GM19043 (cell line): ENCODE results near the gene MRNIP.
"Not testable (repeated sequence)": the region's sequence is repeated elsewhere in the genome, so short reads cannot be mapped to it uniquely, and the experiment has no call there.

ENCODE experiments used
- ATAC-seq: cut with Tn5 transposase; IDR thresholded peaks from one replicate; pipeline ENCODE4 v1.9.1; 2021; ENCODE audit warnings: low read depth; ENCODE audit not compliant: unreplicated experiment

Gene MRNIP

GRCh38 chr5:179840766-179841165 lies 17.9 kb downstream of the MRNIP start:
- no peak for ATAC-seq

- no peak for ATAC-seq
Measured at GRCh38 chr5:179840321-179840720, 18.3 kb downstream of the MRNIP start.

- no peak for ATAC-seq
Measured at GRCh38 chr5:179839328-179840256, 19.0 kb downstream of the MRNIP start.

- no peak for ATAC-seq
Measured at GRCh38 chr5:179837076-179838011, 21.3 kb downstream of the MRNIP start.

GRCh38 chr5:179836225-179837019 lies 22.2 kb downstream of the MRNIP start:
- ATAC-seq: peak; percentile 79

GRCh38 chr5:179834871-179835270 lies 23.7 kb downstream of the MRNIP start:
- ATAC-seq: not testable (repeated sequence)

GRCh38 chr5:179834120-179834519 lies 24.5 kb downstream of the MRNIP start:
- no peak for ATAC-seq

- ATAC-seq: no peak
Measured at GRCh38 chr5:179833709-179834070, 24.9 kb downstream of the MRNIP start.

- ATAC-seq: no peak
Measured at GRCh38 chr5:179833056-179833708, 25.4 kb downstream of the MRNIP start.

- no peak for ATAC-seq
Measured at GRCh38 chr5:179832039-179832745, 26.4 kb downstream of the MRNIP start.

GRCh38 chr5:179830818-179831468 lies 27.7 kb downstream of the MRNIP start:
- no peak for ATAC-seq

- ATAC-seq: no peak
Measured at GRCh38 chr5:179829732-179830435, 28.7 kb downstream of the MRNIP start.

- ATAC-seq: no peak
Measured at GRCh38 chr5:179828756-179829421, 29.7 kb downstream of the MRNIP start.

GRCh38 chr5:179827680-179828079 lies 30.9 kb downstream of the MRNIP start:
- ATAC-seq: no peak

GRCh38 chr5:179825655-179826182 lies 32.9 kb downstream of the MRNIP start:
- no peak for ATAC-seq

GRCh38 chr5:179824745-179825112 lies 33.9 kb downstream of the MRNIP start:
- ATAC-seq: no peak

- no peak for ATAC-seq
Measured at GRCh38 chr5:179823937-179824744, 34.5 kb downstream of the MRNIP start.
